Parathyroid adenoma (tissue), 2 donors: ENCODE measurements around the gene CPM.

Source experiments
- H2AFZ ChIP-seq: fragments of 300-600 bp; sonication (generic); one replicate; pipeline ENCODE4 v1.7.0; 2017; ENCODE audit warnings: antibody characterized with exemption, mild to moderate bottlenecking
- H3K27ac ChIP-seq: fragments of 300-600 bp; sonication (generic); one replicate; pipeline ENCODE4 v1.7.0; 2017
- H3K27me3 ChIP-seq: fragments of 300-600 bp; sonication (generic); one replicate; pipeline ENCODE4 v1.7.0; 2017; ENCODE audit warnings: low read length; ENCODE audit not compliant: control insufficient read depth, insufficient read depth
- H3K36me3 ChIP-seq: fragments of 300-600 bp; sonication (generic); one replicate; pipeline ENCODE4 v1.7.0; 2017; ENCODE audit warnings: low read length; ENCODE audit not compliant: control insufficient read depth, insufficient read depth
- H3K4me1 ChIP-seq: fragments of 300-600 bp; sonication (generic); one replicate; pipeline ENCODE4 v1.7.0; 2017; ENCODE audit warnings: control low read depth
- H3K4me2 ChIP-seq: fragments of 300-600 bp; sonication (generic); one replicate; pipeline ENCODE4 v1.7.0; 2017; ENCODE audit warnings: low read length
- H3K4me3 ChIP-seq: fragments of 300-600 bp; sonication (generic); one replicate; pipeline ENCODE4 v1.7.0; 2017; ENCODE audit warnings: low read depth, low read length
- H3K79me2 ChIP-seq: fragments of 300-600 bp; sonication (generic); one replicate; pipeline ENCODE4 v1.7.0; 2017; ENCODE audit warnings: control low read depth
- H3K9ac ChIP-seq: fragments of 300-600 bp; sonication (generic); one replicate; pipeline ENCODE4 v1.7.0; 2017; ENCODE audit warnings: mild to moderate bottlenecking
- H3K9me3 ChIP-seq: fragments of 300-600 bp; sonication (generic); one replicate; pipeline ENCODE4 v1.7.0; 2017; ENCODE audit warnings: low read length; ENCODE audit not compliant: control insufficient read depth
- TF ChIP-seq, protein P1 (sequence below): fragments of 300-600 bp; sonication (generic); IDR thresholded peaks from one replicate; pipeline ENCODE4 v1.7.0; 2017; ENCODE audit warnings: antibody characterized with exemption, mild to moderate bottlenecking
- donor health status: primary hyperparathyroidism.

Gene CPM

DNA sequence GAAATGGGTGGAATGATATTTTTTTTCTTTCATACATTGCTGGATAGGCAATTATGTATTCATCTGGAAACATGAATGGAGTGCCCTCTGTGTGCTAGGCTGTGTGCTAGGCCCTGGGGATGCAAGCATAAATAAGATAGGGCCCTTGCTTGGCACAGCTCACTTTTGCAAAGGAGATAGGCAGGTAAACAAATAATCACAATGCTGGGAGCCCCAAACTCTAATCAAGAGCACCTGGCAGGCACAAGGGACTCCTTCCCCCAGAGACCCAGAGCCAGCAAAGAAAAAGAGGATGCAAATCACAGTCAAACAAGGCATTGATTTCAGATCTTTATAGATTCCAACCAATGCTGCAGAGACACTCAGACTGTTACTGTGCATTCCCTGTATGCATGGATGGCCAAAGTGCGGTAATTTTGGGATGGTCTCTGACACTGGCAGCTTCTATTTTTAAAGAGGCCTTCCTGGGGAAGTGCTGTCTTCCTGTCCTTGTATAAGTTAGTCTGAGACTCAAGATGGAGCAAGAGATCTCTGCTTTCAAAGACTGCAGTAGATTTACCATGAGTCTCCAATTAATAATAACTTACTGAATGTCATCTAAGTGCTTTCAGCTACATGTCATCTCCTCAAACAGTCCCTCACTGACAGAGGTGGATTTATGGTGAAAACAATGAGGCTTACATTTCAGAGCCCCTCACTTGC, 45.1 kb upstream of the CPM start:
- TF ChIP-seq, protein P1, sequence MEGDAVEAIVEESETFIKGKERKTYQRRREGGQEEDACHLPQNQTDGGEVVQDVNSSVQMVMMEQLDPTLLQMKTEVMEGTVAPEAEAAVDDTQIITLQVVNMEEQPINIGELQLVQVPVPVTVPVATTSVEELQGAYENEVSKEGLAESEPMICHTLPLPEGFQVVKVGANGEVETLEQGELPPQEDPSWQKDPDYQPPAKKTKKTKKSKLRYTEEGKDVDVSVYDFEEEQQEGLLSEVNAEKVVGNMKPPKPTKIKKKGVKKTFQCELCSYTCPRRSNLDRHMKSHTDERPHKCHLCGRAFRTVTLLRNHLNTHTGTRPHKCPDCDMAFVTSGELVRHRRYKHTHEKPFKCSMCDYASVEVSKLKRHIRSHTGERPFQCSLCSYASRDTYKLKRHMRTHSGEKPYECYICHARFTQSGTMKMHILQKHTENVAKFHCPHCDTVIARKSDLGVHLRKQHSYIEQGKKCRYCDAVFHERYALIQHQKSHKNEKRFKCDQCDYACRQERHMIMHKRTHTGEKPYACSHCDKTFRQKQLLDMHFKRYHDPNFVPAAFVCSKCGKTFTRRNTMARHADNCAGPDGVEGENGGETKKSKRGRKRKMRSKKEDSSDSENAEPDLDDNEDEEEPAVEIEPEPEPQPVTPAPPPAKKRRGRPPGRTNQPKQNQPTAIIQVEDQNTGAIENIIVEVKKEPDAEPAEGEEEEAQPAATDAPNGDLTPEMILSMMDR, result no peak
- no peak overlapping the region for H2AFZ ChIP-seq
- no peaks in the 10 kb centered on the region for H3K79me2 ChIP-seq
- no peak overlapping the region for H3K4me2 ChIP-seq
- no peaks in the 10 kb centered on the region for H3K9me3 ChIP-seq
- H3K36me3 ChIP-seq, result no peaks in the 10 kb centered on the region
- no peak overlapping the region for H3K9ac ChIP-seq
- no peak overlapping the region for H3K4me3 ChIP-seq
- no peaks in the 10 kb centered on the region for H3K4me1 ChIP-seq
- H3K27ac ChIP-seq, result no peak overlapping the region
- peaks cover 3% of the 10 kb centered on the region for H3K27me3 ChIP-seq

GRCh38 chr12:68977335-68977734, 44.4 kb upstream of the CPM start:
- no peak overlapping the region for H3K4me3 ChIP-seq
- H3K9ac ChIP-seq, result no peak overlapping the region
- no peaks in the 10 kb centered on the region for H3K36me3 ChIP-seq
- TF ChIP-seq, protein P1, result no peak
- H3K27me3 ChIP-seq, result peaks cover 3% of the 10 kb centered on the region
- no peak overlapping the region for H3K27ac ChIP-seq
- H3K79me2 ChIP-seq, result no peaks in the 10 kb centered on the region
- H3K4me2 ChIP-seq, result no peak overlapping the region
- H3K4me1 ChIP-seq, result no peaks in the 10 kb centered on the region
- no peak overlapping the region for H2AFZ ChIP-seq
- H3K9me3 ChIP-seq, result no peaks in the 10 kb centered on the region

DNA sequence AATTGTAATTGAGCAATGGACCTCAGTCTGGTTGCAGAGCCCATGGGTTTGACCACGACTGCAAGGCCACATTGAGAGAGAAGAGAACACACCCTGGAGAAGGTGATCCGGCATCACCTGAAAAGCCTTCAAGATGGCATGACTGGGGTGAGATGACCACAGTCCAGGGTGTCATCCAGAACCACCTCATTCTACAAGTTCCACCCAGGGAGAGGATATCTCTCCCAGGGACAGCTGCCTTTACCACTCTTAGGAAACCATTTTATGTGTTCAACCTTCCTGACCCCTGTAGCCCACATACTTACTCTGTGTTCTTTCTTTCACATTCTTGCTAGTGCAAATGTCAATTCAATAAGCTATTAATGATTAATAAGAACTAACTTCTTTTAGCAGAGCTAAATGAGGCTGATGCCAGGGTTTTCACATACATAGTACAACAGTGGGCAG, 43.4 kb upstream of the CPM start:
- no peak overlapping the region for H3K27ac ChIP-seq
- H3K36me3 ChIP-seq, result no peaks in the 10 kb centered on the region
- H3K4me1 ChIP-seq, result no peaks in the 10 kb centered on the region
- H3K79me2 ChIP-seq, result no peaks in the 10 kb centered on the region
- TF ChIP-seq, protein P1, result no peak
- no peaks in the 10 kb centered on the region for H3K27me3 ChIP-seq
- H3K9ac ChIP-seq, result no peak overlapping the region
- no peaks in the 10 kb centered on the region for H3K9me3 ChIP-seq
- no peak overlapping the region for H3K4me2 ChIP-seq
- H2AFZ ChIP-seq, result no peak overlapping the region
- H3K4me3 ChIP-seq, result no peak overlapping the region

- Histone ChIP-seq H3K9me3 (no peaks in the 10 kb centered on the region), H3K79me2 (no peaks in the 10 kb centered on the region), H3K4me3 (no peak overlapping the region), H3K27ac (no peak overlapping the region), H3K36me3 (no peaks in the 10 kb centered on the region), H3K4me2 (no peak overlapping the region), H3K27me3 (no peaks in the 10 kb centered on the region), H2AFZ (no peak overlapping the region), H3K9ac (no peak overlapping the region), H3K4me1 (no peaks in the 10 kb centered on the region)
- TF ChIP-seq, protein P1, result no peak
These were observed 42.8 kb upstream of the CPM start for GRCh38 chr12:68975811-68976210.

- Histone ChIP-seq H3K9me3 (no peaks in the 10 kb centered on the region), H3K4me3 (no peak overlapping the region), H3K9ac (no peak overlapping the region), H3K27ac (no peak overlapping the region), H3K4me2 (no peak overlapping the region), H3K79me2 (no peaks in the 10 kb centered on the region), H3K36me3 (no peaks in the 10 kb centered on the region), H3K4me1 (no peaks in the 10 kb centered on the region), H2AFZ (no peak overlapping the region), H3K27me3 (no peaks in the 10 kb centered on the region)
- TF ChIP-seq, protein P1, result no peak
These were observed 39.6 kb upstream of the CPM start for GRCh38 chr12:68972595-68972994.
